WTC11 (cell line): ENCODE measurements around the gene PPP1R12B. TPM values are rescaled to one million over a fixed set of nuclear protein-coding genes. Genes with fewer than 3 reads are reported as not detected.
"Not testable (repeated sequence)": the region's sequence is repeated elsewhere in the genome, so short reads cannot be mapped to it uniquely, and the experiment has no call there.

Source experiments
- ATAC-seq: fragments of 200-7000 bp; cut with Tn5 transposase; 2 replicates; pipeline ENCODE4 v1.10.0; 2021; ENCODE audit warnings: mild to moderate bottlenecking, moderate library complexity
- CTCF ChIA-PET: fragments of 300-600 bp; sonication (Branson Sonifier 250); formaldehyde crosslinking; loops from one replicate; lab custom pipeline; 2021; ENCODE audit warnings: antibody characterized with exemption; lab: Charles Lee
- POLR2A ChIA-PET: fragments of 350-600 bp; sonication (Branson Sonifier 250); formaldehyde crosslinking; loops from one replicate; lab custom pipeline; 2021; ENCODE audit warnings: antibody characterized with exemption; lab: Charles Lee
- DNase-seq: peaks from one replicate; pipeline ENCODE4 v3.0.0; 2021; ENCODE audit warnings: low spot score
- H3K27ac Mint-ChIP-seq: 2 replicates; pipeline ENCODE4 v1.8.0; 2021; ENCODE audit warnings: mixed read lengths
- H3K27me3 Mint-ChIP-seq: 2 replicates; pipeline ENCODE4 v1.8.0; 2021; ENCODE audit warnings: low read depth, mild to moderate bottlenecking, moderate library complexity, mixed read lengths
- H3K36me3 Mint-ChIP-seq: 2 replicates; pipeline ENCODE4 v1.8.0; 2021; ENCODE audit warnings: mixed read lengths
- H3K4me1 Mint-ChIP-seq: 2 replicates; pipeline ENCODE4 v1.8.0; 2022; ENCODE audit warnings: mixed read lengths
- H3K4me3 Mint-ChIP-seq: 2 replicates; pipeline ENCODE4 v1.8.0; 2021; ENCODE audit warnings: mild to moderate bottlenecking, moderate library complexity, mixed read lengths
- H3K9me3 Mint-ChIP-seq: 2 replicates; pipeline ENCODE4 v1.8.0; 2021; ENCODE audit warnings: mixed read lengths
- ESRRA ChIP-seq: sonication (generic); formaldehyde crosslinking; IDR thresholded peaks from 2 replicates; pipeline ENCODE4 v1.8.1; 2022; ENCODE audit warnings: mild to moderate bottlenecking, missing genetic modification reagents, borderline replicate concordance
- HMGA2 ChIP-seq: fragments of 250-450 bp; sonication (Bioruptor Pico); IDR thresholded peaks from 2 replicates; pipeline ENCODE4 v1.4.0; 2021; ENCODE audit warnings: mild to moderate bottlenecking, moderate library complexity
- MAX ChIP-seq: sonication (generic); formaldehyde crosslinking; IDR thresholded peaks from 2 replicates; pipeline ENCODE4 v1.8.0; 2022; ENCODE audit warnings: mild to moderate bottlenecking, missing genetic modification reagents
- MLX ChIP-seq: sonication (generic); formaldehyde crosslinking; IDR thresholded peaks from 2 replicates; pipeline ENCODE4 v1.8.1; 2023; ENCODE audit warnings: mild to moderate bottlenecking, missing genetic modification reagents, moderate library complexity
- NFYB ChIP-seq: sonication (generic); formaldehyde crosslinking; conservative IDR thresholded peaks from 2 replicates; pipeline ENCODE4 v1.8.0; 2022; ENCODE audit warnings: low read depth, missing genetic modification reagents
- NR2C2 ChIP-seq: sonication (generic); formaldehyde crosslinking; IDR thresholded peaks from 2 replicates; pipeline ENCODE4 v1.8.0; 2022; ENCODE audit warnings: mild to moderate bottlenecking, missing genetic modification reagents
- PRRX2 ChIP-seq: fragments of 250-450 bp; sonication (Bioruptor Pico); IDR thresholded peaks from 2 replicates; pipeline ENCODE4 v1.8.0; 2021; ENCODE audit warnings: mild to moderate bottlenecking
- SP1 ChIP-seq: sonication (generic); formaldehyde crosslinking; conservative IDR thresholded peaks from 2 replicates; pipeline ENCODE4 v1.8.1; 2022; ENCODE audit warnings: missing genetic modification reagents
- TCF7 ChIP-seq: sonication (generic); formaldehyde crosslinking; IDR thresholded peaks from 2 replicates; pipeline ENCODE4 v1.8.0; 2022; ENCODE audit warnings: mild to moderate bottlenecking, low read depth, missing genetic modification reagents, moderate library complexity
- ZBTB43 ChIP-seq: sonication (generic); formaldehyde crosslinking; IDR thresholded peaks from 2 replicates; pipeline ENCODE4 v1.8.1; 2023; ENCODE audit warnings: mild to moderate bottlenecking, missing genetic modification reagents
- ZNF219 ChIP-seq: sonication (generic); formaldehyde crosslinking; IDR thresholded peaks from 2 replicates; pipeline ENCODE4 v1.8.0; 2023; ENCODE audit warnings: missing genetic modification reagents, mild to moderate bottlenecking, borderline replicate concordance
- ZNF317 ChIP-seq: sonication (generic); formaldehyde crosslinking; IDR thresholded peaks from 2 replicates; pipeline ENCODE4 v1.8.1; 2023; ENCODE audit warnings: low read depth, mild to moderate bottlenecking, moderate library complexity, missing genetic modification reagents, borderline replicate concordance
- ZNF671 ChIP-seq: fragments of 250-450 bp; sonication (Bioruptor Pico); IDR thresholded peaks from 2 replicates; pipeline ENCODE4 v1.8.0; 2021; ENCODE audit warnings: mild to moderate bottlenecking
- total RNA-seq: library from RNA; stranded (reverse); gene quantifications from 3 replicates; pipeline ENCODE4 v1.2.3, GENCODE V29; 2021
- TF ChIP-seq, protein P1 (sequence below): sonication (generic); formaldehyde crosslinking; conservative IDR thresholded peaks from 2 replicates; pipeline ENCODE4 v1.8.1; 2023; ENCODE audit warnings: mild to moderate bottlenecking, low read depth, missing genetic modification reagents, moderate library complexity
- TF ChIP-seq, protein P2 (sequence below): sonication (generic); formaldehyde crosslinking; IDR thresholded peaks from 2 replicates; pipeline ENCODE4 v1.8.1; 2022; ENCODE audit warnings: low read depth, mild to moderate bottlenecking, moderate library complexity, missing genetic modification reagents, borderline replicate concordance

Gene PPP1R12B
- total RNA-seq, 1 experiment from 2014 or later = 19.2 TPM

DNA sequence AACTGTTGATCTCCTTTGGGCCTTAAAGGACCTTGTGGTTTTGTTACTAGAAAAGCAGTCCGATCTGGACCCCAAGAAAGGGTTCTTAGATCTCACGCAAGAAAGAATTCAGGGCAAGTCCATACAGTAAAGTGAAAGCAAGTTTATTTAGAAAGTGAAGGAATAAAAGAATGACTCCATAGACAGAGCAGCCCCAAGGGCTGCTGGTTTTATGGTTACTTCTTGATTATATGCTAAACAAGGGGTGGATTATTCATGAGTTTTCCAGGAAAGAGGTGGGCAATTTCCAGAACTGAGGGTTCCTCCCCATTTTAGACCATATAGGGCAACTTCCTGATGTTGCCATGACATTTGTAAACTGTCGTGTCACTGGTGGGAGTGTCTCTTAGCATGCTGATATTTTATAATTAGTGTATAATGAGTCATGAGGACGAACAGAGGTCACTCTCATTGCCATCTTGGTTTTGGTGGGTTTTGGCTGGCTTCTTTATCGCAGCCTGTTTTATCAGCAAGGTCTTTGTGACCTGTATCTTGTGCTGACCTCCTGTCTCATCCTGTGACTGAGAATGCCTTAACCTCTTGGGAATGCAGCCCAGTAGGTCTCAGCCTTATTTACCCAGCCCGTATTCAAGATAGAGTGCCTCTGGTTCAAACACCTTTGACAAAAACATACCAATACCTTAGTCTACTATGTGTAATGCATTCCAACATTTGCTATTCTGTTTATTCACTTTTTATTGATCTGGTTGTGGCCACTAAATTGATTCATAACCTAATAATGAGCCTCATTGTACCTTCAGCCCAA is 183.5 kb downstream of the PPP1R12B start:
- peak; percentile 26; the same call in 1 of the 2 replicates for ATAC-seq
- DNase-seq, H3K36me3 Mint-ChIP-seq, H3K27me3 Mint-ChIP-seq, H3K9me3 Mint-ChIP-seq, CTCF ChIA-PET, H3K4me3 Mint-ChIP-seq, POLR2A ChIA-PET: not testable (repeated sequence)
- Mint-ChIP-seq H3K27ac (peak overlapping the region; percentile 16; the same call in 1 of the 2 replicates), H3K4me1 (peaks cover 11% of the 10 kb centered on the region)

DNA sequence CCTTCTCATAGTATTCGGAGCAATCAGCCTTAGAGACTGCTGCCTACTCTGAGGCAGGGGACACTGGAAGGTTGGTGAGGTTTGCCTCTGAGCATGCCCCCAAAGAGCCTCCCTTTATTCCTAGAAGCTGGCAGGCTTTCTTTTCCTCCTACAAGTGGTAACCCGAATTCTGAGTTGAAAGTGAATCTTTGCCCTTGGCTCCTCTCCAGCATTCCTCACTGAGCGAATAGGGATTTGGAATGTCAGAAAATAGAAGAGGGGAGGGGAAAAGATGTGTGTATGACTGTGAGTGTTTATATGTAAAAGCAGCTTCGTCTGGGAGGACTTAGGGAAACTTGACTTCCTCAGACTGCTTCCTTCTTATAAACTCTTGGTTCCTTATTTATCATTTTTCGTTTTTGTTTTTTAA is 190.7 kb downstream of the PPP1R12B start:
- POLR2A ChIA-PET, H3K36me3 Mint-ChIP-seq, H3K9me3 Mint-ChIP-seq, DNase-seq, H3K4me3 Mint-ChIP-seq, H3K27me3 Mint-ChIP-seq, CTCF ChIA-PET: not testable (repeated sequence)
- Mint-ChIP-seq H3K27ac (peak overlapping the region; percentile 92), H3K4me1 (peaks cover 31% of the 10 kb centered on the region)
- ATAC-seq = peak; percentile 77

DNA sequence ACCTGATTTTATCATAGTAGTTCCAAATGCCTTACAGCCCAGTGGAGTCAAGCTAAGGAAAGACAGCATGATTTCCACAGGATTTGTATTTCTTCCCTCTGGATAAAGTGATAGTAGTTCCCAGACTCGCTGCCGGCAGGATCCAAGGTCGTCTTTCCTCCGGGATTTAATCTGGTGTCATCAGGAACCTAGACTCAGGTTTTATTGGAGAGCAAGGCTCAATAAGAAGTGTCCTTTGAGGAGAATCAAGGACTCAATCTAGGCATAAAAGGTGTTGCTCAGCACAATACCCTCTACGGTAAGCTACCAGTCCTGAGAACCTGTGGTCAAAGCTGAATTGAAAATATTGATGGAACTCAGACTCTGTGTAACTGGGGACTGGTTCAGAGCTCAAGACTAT is 191.1 kb downstream of the PPP1R12B start:
- CTCF ChIA-PET, H3K4me3 Mint-ChIP-seq, DNase-seq, H3K27me3 Mint-ChIP-seq, H3K36me3 Mint-ChIP-seq, H3K9me3 Mint-ChIP-seq, POLR2A ChIA-PET: not testable (repeated sequence)
- peak; percentile 36; the same call in 1 of the 2 replicates for ATAC-seq
- Mint-ChIP-seq H3K4me1 (peaks cover 31% of the 10 kb centered on the region), H3K27ac (peak overlapping the region; percentile 92)

GRCh38 chr1:202540014-202540413 is 191.5 kb downstream of the PPP1R12B start:
- Mint-ChIP-seq H3K27me3 (no peaks in the 10 kb centered on the region), H3K27ac (peak overlapping the region; percentile 92; the same call in 1 of the 2 replicates), H3K36me3 (no peaks in the 10 kb centered on the region), H3K9me3 (no peaks in the 10 kb centered on the region), H3K4me3 (no peak overlapping the region), H3K4me1 (peaks cover 31% of the 10 kb centered on the region)
- ATAC-seq = no peak
- CTCF ChIA-PET = no interaction called here
- TF ChIP-seq ZNF671 (CRISPR knock-in tag) (no peak), ZNF219 (CRISPR knock-in tag) (no peak), HMGA2 (CRISPR knock-in tag) (no peak), NR2C2 (no peak), TCF7 (CRISPR knock-in tag) (no peak), ESRRA (CRISPR knock-in tag) (no peak), NFYB (no peak), PRRX2 (CRISPR knock-in tag) (no peak), SP1 (CRISPR knock-in tag) (no peak), MAX (CRISPR knock-in tag) (no peak), ZBTB43 (CRISPR knock-in tag) (no peak), MLX (no peak), ZNF317 (no peak)
- TF ChIP-seq, protein P1, sequence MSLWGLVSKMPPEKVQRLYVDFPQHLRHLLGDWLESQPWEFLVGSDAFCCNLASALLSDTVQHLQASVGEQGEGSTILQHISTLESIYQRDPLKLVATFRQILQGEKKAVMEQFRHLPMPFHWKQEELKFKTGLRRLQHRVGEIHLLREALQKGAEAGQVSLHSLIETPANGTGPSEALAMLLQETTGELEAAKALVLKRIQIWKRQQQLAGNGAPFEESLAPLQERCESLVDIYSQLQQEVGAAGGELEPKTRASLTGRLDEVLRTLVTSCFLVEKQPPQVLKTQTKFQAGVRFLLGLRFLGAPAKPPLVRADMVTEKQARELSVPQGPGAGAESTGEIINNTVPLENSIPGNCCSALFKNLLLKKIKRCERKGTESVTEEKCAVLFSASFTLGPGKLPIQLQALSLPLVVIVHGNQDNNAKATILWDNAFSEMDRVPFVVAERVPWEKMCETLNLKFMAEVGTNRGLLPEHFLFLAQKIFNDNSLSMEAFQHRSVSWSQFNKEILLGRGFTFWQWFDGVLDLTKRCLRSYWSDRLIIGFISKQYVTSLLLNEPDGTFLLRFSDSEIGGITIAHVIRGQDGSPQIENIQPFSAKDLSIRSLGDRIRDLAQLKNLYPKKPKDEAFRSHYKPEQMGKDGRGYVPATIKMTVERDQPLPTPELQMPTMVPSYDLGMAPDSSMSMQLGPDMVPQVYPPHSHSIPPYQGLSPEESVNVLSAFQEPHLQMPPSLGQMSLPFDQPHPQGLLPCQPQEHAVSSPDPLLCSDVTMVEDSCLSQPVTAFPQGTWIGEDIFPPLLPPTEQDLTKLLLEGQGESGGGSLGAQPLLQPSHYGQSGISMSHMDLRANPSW = no peak
- TF ChIP-seq, protein P2, sequence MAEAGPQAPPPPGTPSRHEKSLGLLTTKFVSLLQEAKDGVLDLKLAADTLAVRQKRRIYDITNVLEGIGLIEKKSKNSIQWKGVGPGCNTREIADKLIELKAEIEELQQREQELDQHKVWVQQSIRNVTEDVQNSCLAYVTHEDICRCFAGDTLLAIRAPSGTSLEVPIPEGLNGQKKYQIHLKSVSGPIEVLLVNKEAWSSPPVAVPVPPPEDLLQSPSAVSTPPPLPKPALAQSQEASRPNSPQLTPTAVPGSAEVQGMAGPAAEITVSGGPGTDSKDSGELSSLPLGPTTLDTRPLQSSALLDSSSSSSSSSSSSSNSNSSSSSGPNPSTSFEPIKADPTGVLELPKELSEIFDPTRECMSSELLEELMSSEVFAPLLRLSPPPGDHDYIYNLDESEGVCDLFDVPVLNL = no peak
- DNase-seq = no peak
- POLR2A ChIA-PET = no interaction called here
